ENCODE measurements around the gene ATOX1.

ATOX1 gene

DNA sequence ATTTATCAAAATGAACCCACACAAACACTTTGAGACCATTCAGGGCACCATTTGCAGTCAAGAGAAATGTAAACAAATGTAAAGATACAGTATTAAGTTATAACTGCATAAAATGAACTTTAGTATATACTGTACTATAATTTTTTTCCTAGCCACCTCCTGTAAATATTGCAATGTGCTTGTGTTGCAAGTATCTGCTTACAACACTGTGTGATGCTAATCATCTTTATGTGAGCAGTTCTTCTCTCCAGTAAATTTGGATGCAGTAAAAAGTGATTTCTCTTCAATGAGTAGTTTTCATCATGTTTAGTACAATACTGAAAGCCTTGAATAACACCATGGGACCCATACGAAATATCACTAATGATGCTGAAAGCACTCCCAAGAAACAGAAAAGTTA, 22.8 kb upstream of the ATOX1 start:
- no peak for DNase-seq
- H3K27ac ChIP-seq = no peak overlapping the region
- in situ Hi-C loops (cut with HindIII; ENCODE audit: low pct_ligation_motif_present, low sequenced_read_pairs) = no loop called here
- TF ChIP-seq, protein P1, sequence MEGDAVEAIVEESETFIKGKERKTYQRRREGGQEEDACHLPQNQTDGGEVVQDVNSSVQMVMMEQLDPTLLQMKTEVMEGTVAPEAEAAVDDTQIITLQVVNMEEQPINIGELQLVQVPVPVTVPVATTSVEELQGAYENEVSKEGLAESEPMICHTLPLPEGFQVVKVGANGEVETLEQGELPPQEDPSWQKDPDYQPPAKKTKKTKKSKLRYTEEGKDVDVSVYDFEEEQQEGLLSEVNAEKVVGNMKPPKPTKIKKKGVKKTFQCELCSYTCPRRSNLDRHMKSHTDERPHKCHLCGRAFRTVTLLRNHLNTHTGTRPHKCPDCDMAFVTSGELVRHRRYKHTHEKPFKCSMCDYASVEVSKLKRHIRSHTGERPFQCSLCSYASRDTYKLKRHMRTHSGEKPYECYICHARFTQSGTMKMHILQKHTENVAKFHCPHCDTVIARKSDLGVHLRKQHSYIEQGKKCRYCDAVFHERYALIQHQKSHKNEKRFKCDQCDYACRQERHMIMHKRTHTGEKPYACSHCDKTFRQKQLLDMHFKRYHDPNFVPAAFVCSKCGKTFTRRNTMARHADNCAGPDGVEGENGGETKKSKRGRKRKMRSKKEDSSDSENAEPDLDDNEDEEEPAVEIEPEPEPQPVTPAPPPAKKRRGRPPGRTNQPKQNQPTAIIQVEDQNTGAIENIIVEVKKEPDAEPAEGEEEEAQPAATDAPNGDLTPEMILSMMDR (IDR thresholded peaks at IDR 0.05; ENCODE audit: low read depth, low read length, missing control alignments) = no peak
- no peak overlapping the region for H3K4me3 ChIP-seq (ENCODE audit: low read depth, low read length)
- peaks cover 2% of the 10 kb centered on the region for H3K36me3 ChIP-seq (replicated peaks)
- no peaks in the 10 kb centered on the region for H3K27me3 ChIP-seq (replicated peaks)

GRCh38 chr5:151780348-151780747, 21.9 kb upstream of the ATOX1 start:
- TF ChIP-seq, protein P1 (IDR thresholded peaks at IDR 0.05; ENCODE audit: low read depth, low read length, missing control alignments) = no peak
- H3K27me3 ChIP-seq (replicated peaks) = no peaks in the 10 kb centered on the region
- DNase-seq = no peak
- H3K36me3 ChIP-seq (replicated peaks) = peaks cover 2% of the 10 kb centered on the region
- H3K4me3 ChIP-seq (ENCODE audit: low read depth, low read length) = no peak overlapping the region
- no peak overlapping the region for H3K27ac ChIP-seq
- in situ Hi-C loops (cut with HindIII; ENCODE audit: low pct_ligation_motif_present, low sequenced_read_pairs) = no loop called here

DNA sequence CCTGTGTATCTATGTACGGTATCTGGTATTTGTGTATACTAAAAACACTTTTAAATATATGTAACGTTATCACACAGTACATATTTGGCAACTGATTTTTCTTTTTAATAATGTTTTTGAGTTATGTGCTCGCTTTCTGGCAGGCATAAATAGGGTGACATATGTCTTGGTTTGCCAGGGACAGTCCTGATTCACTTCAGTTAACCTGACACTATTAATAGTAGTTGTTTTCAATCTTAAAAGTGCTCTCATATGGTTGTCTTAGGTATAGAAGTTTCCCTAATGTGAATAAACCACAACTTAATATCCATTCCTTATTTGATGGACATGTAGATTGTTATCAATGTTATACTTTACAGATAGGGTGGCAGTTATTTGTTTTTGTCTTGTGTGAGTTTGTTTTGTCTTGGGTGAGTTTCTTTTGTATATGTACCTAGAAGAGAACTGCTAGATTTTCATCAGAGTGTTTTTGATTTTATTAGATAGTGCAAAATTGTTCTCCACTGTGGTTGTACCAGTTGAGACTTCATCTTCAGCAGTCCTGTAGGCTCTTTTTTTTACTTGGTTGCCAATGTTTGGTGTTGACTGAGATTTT, 21.2 kb upstream of the ATOX1 start:
- no peak overlapping the region for H3K4me3 ChIP-seq (ENCODE audit: low read depth, low read length)
- in situ Hi-C loops (cut with HindIII; ENCODE audit: low pct_ligation_motif_present, low sequenced_read_pairs) = no loop called here
- TF ChIP-seq, protein P1 (IDR thresholded peaks at IDR 0.05; ENCODE audit: low read depth, low read length, missing control alignments) = no peak
- H3K27ac ChIP-seq = no peak overlapping the region
- H3K27me3 ChIP-seq (replicated peaks) = no peaks in the 10 kb centered on the region
- DNase-seq = no peak
- peaks cover 2% of the 10 kb centered on the region for H3K36me3 ChIP-seq (replicated peaks)

GRCh38 chr5:151775025-151775606, 16.7 kb upstream of the ATOX1 start:
- in situ Hi-C loops (cut with HindIII; ENCODE audit: low pct_ligation_motif_present, low sequenced_read_pairs) = no loop called here
- DNase-seq = no peak
- H3K27ac ChIP-seq = no peak overlapping the region
- no peak overlapping the region for H3K4me3 ChIP-seq (ENCODE audit: low read depth, low read length)
- H3K36me3 ChIP-seq (replicated peaks) = peaks cover 2% of the 10 kb centered on the region
- TF ChIP-seq, protein P1 (IDR thresholded peaks at IDR 0.05; ENCODE audit: low read depth, low read length, missing control alignments) = no peak
- H3K27me3 ChIP-seq (replicated peaks) = no peaks in the 10 kb centered on the region

DNA sequence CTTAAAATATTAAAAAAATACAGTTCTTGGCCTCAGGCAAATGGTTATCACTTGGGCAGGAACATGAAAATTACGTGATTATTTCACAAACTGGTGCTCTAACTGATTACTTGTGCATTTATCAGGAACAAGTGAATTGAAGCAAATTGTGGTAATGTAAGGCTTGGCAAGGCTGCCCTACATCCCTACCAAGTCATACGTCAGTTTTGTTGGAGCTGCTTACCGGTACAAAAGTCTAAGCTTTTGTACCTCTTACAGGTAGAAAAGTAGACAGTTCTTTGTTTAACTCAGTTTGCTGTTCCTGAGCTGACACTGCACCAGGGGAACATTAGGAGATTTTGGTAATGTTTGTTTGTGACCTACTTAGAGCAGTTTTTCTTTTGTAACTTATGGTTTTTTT, 15.5 kb upstream of the ATOX1 start:
- H3K27me3 ChIP-seq (replicated peaks) = no peaks in the 10 kb centered on the region
- peaks cover 2% of the 10 kb centered on the region for H3K36me3 ChIP-seq (replicated peaks)
- no peak for DNase-seq
- TF ChIP-seq, protein P1 (IDR thresholded peaks at IDR 0.05; ENCODE audit: low read depth, low read length, missing control alignments) = no peak
- no peak overlapping the region for H3K27ac ChIP-seq
- peak overlapping the region; percentile 95 for H3K4me3 ChIP-seq (ENCODE audit: low read depth, low read length)
- in situ Hi-C loops (cut with HindIII; ENCODE audit: low pct_ligation_motif_present, low sequenced_read_pairs) = no loop called here
